GM19372 (cell line): ENCODE measurements around the gene MBOAT1.

Source experiments
- ATAC-seq: cut with Tn5 transposase; IDR thresholded peaks from one replicate; pipeline ENCODE4 v1.9.1; 2021; ENCODE audit warnings: mild to moderate bottlenecking, low read depth, moderate library complexity; ENCODE audit not compliant: unreplicated experiment

MBOAT1 gene

GRCh38 chr6:20234136-20234535 lies 21.9 kb upstream of the MBOAT1 start:
- no peak for ATAC-seq

GRCh38 chr6:20233007-20233730 lies 20.9 kb upstream of the MBOAT1 start:
- ATAC-seq, result no peak

GRCh38 chr6:20232188-20232587 lies 19.9 kb upstream of the MBOAT1 start:
- ATAC-seq, result no peak

- ATAC-seq, result no peak
Observed at GRCh38 chr6:20230401-20231119, 18.3 kb upstream of the MBOAT1 start.

GRCh38 chr6:20229881-20230280 lies 17.6 kb upstream of the MBOAT1 start:
- no peak for ATAC-seq

GRCh38 chr6:20227350-20227749 lies 15.1 kb upstream of the MBOAT1 start:
- no peak for ATAC-seq

- ATAC-seq, result no peak
Observed at GRCh38 chr6:20223141-20223540, 10.9 kb upstream of the MBOAT1 start.

- ATAC-seq, result no peak
Observed at GRCh38 chr6:20221421-20221820, 9.2 kb upstream of the MBOAT1 start.

- no peak for ATAC-seq
Observed at GRCh38 chr6:20220359-20220758, 8.1 kb upstream of the MBOAT1 start.

- ATAC-seq, result no peak
Observed at GRCh38 chr6:20217891-20218290, 5.6 kb upstream of the MBOAT1 start.

GRCh38 chr6:20217324-20217855 lies 5.1 kb upstream of the MBOAT1 start:
- ATAC-seq, result no peak

- no peak for ATAC-seq
Observed at GRCh38 chr6:20215310-20215709, 3.0 kb upstream of the MBOAT1 start.

GRCh38 chr6:20213271-20213798 lies 1.1 kb upstream of the MBOAT1 start:
- ATAC-seq, result no peak

- peak; percentile 23 for ATAC-seq
Observed at GRCh38 chr6:20211941-20212391, 303 bp downstream of the MBOAT1 start.

GRCh38 chr6:20211037-20211940 lies 980 bp downstream of the MBOAT1 start:
- no peak for ATAC-seq

- no peak for ATAC-seq
Observed at GRCh38 chr6:20210158-20210557, 2.1 kb downstream of the MBOAT1 start.

- no peak for ATAC-seq
Observed at GRCh38 chr6:20208687-20209378, 3.4 kb downstream of the MBOAT1 start.

- ATAC-seq, result no peak
Observed at GRCh38 chr6:20207088-20207418, 5.2 kb downstream of the MBOAT1 start.

GRCh38 chr6:20205722-20206161 lies 6.5 kb downstream of the MBOAT1 start:
- no peak for ATAC-seq

- ATAC-seq, result no peak
Observed at GRCh38 chr6:20204512-20204894, 7.8 kb downstream of the MBOAT1 start.
